Vagina (tissue), 2 donors: ENCODE measurements around the gene SMIM21.

Experiments
- CTCF ChIP-seq, 3 experiments: fragments of 450-650 bp in 2 of 3; fragments of 200-600 bp in 1 of 3; sonication (generic) in 1 of 3; IDR thresholded peaks; one replicate each; pipeline ENCODE4 v1.5.1; 2017 to 2019; ENCODE audit warnings: antibody characterized with exemption in 3 of 3, mild to moderate bottlenecking in 2 of 3, moderate library complexity in 2 of 3
- POLR2A ChIP-seq, 2 donors: fragments of 450-650 bp; IDR thresholded peaks; one replicate each; pipeline ENCODE4 v1.6.1; 2017; ENCODE audit warnings: antibody characterized with exemption in 2 of 2, mild to moderate bottlenecking in 2 of 2, moderate library complexity in 2 of 2
- POLR2AphosphoS5 ChIP-seq, 2 donors: sonication (generic); formaldehyde crosslinking; IDR thresholded peaks; one replicate each; pipeline ENCODE4 v1.9.0; 2017; ENCODE audit warnings: antibody characterized with exemption in 2 of 2, mild to moderate bottlenecking in 2 of 2, low read depth in 1 of 2; ENCODE audit not compliant: insufficient read depth in 1 of 2

GRCh38 chr18:75433098-75433497, 5.6 kb upstream of the SMIM21 start:
- TF ChIP-seq CTCF (IDR thresholded peaks at IDR 0.05) (no peak), POLR2AphosphoS5 (IDR thresholded peaks at IDR 0.05; ENCODE audit: insufficient read depth in 1 of 2, low read depth in 1 of 2) (no peak), POLR2A (IDR thresholded peaks at IDR 0.05) (no peak)
